ENCODE measurements around the gene WWOX.

DNA sequence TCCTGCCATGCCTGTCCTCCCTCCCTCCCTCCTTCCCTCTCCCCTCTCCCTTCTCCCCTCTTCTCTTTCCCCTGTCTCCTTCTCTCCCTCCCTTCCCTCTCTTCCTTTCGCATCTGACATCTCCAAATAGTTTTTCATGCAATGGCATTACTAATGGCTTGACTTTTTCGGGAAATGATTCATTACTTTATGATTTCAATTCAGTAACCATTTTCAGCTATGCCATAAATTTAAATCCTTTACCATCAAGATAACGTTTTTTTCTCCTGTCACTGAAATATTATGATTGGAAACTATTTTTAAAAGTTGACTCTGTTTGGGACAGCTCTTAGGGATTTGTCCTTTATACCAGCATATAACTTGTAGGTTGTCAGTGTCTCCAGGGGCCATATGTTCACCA lies 201.0 kb downstream of the WWOX start:
- TF ChIP-seq EZH2 (optimal IDR thresholded peaks at IDR 0.05; ENCODE audit: low read depth, low read length): no peak
- TF ChIP-seq, protein P1, sequence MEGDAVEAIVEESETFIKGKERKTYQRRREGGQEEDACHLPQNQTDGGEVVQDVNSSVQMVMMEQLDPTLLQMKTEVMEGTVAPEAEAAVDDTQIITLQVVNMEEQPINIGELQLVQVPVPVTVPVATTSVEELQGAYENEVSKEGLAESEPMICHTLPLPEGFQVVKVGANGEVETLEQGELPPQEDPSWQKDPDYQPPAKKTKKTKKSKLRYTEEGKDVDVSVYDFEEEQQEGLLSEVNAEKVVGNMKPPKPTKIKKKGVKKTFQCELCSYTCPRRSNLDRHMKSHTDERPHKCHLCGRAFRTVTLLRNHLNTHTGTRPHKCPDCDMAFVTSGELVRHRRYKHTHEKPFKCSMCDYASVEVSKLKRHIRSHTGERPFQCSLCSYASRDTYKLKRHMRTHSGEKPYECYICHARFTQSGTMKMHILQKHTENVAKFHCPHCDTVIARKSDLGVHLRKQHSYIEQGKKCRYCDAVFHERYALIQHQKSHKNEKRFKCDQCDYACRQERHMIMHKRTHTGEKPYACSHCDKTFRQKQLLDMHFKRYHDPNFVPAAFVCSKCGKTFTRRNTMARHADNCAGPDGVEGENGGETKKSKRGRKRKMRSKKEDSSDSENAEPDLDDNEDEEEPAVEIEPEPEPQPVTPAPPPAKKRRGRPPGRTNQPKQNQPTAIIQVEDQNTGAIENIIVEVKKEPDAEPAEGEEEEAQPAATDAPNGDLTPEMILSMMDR (IDR thresholded peaks at IDR 0.05; ENCODE audit: low read length): no peak
- TF ChIP-seq EZH2phosphoT487 (IDR thresholded peaks at IDR 0.05; ENCODE audit: low read length): no peak

Measured in MM.1S (cell line).